NB4 (cell line): ENCODE measurements around the gene GUCY2D.

ENCODE experiments used
- CTCF ChIP-seq: IDR thresholded peaks from one replicate; pipeline ENCODE4 v1.5.1; 2012; ENCODE audit warnings: low read depth, low read length
- MAX ChIP-seq: IDR thresholded peaks from 2 replicates; pipeline ENCODE4 v1.6.1; 2011; ENCODE audit warnings: low read depth, low read length
- MYC ChIP-seq: IDR thresholded peaks from 2 replicates; pipeline ENCODE4 v1.6.1; 2011; ENCODE audit warnings: low read depth, low read length
- POLR2A ChIP-seq: IDR thresholded peaks from 2 replicates; pipeline ENCODE4 v1.6.1; 2011; ENCODE audit warnings: mild to moderate bottlenecking; ENCODE audit not compliant: insufficient read length; ENCODE audit errors: extremely low read depth

GRCh38 chr17:8052256-8053252 lies 50.1 kb downstream of the GUCY2D start:
- no peak for TF ChIP-seq CTCF
- TF ChIP-seq POLR2A: no peak
- TF ChIP-seq MYC: no peak
- TF ChIP-seq MAX: no peak
